NCI-H226 (cell line): ENCODE results near the gene HSD3B2.
"Not testable (repeated sequence)": the region's sequence is repeated elsewhere in the genome, so short reads cannot be mapped to it uniquely, and the experiment has no call there.

Source experiments
- DNase-seq: peaks from one replicate; pipeline ENCODE4 v3.0.0-alpha.2; 2015

The HSD3B2 gene

DNA sequence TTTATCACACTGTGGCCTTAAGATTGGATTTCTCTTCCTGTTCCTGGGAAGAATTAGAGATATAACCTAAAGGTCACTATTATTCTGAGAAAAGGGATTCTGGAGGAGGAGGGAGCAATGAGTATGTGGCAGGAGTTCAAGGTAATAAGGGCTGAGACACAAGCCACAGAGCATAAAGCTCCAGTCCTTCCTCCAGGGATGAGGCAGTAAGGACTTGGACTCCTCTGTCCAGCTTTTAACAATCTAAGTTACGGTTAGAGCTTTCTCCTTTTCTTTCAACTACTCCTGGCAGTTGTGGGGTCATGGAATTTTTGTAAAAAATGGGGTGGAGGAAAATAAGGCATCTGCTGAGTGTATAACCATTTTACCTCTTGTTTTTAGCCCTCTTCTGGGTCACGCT lies at the start of gene HSD3B2:
Gene HSD3B2, plus strand, starts transcription at position 201 of the 400 bp plus-strand sequence. CDS start 270 bp downstream, outside the sequence.
- no peak for DNase-seq

DNA sequence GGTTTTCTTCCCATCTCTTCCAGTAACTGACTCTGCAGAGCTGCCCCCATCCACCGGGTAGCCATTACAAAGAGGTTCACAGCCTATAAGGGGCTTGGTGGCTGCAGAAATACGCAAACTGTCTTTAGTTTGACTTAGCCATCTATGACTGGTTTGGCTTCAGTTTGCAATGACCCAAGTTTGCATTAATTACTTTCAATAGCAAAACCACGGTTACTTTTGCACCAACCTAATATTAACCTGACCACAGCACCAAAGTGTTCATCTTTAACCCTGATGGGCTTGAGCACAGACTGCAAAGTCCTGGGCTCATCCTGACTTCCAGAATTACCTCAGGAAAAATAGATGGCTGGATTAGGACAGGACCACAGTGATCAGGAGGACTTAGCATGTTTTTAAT lies 48.5 kb upstream of the HSD3B2 start:
- DNase-seq = no peak

DNA sequence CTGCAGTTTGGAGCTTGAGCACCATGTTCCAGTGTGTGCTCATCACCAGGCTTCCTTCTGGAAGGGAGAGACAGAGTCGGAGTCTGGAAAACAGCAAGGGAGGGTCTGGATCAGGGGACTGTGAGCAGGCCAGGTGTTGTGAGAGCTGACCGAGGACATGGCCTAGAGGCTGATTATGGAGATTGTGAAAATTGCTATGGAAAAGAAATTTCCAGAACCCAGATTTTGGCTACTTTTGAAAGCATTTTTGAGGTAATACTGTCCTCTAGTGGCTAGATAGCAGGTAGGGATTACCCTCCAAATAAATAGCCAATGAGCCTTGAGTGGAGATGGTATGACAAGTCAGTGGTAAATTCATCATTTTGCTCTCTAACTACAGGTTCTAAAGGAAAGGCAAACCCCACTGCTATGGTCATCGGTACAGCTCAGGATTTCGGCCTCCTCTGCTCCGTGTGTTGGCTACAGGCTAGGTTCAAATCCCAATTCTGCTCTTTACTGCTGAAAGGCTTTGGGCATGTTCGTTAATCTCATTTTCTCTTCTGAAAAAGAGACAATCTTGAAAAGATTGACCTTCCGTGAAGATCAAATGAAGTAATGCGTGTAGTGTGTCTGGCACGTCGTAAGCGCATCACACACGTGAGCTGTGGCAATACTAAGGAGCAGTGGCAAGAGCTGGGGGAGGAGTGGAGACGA lies 47.4 kb upstream of the HSD3B2 start:
- DNase-seq = peak; percentile 15

DNA sequence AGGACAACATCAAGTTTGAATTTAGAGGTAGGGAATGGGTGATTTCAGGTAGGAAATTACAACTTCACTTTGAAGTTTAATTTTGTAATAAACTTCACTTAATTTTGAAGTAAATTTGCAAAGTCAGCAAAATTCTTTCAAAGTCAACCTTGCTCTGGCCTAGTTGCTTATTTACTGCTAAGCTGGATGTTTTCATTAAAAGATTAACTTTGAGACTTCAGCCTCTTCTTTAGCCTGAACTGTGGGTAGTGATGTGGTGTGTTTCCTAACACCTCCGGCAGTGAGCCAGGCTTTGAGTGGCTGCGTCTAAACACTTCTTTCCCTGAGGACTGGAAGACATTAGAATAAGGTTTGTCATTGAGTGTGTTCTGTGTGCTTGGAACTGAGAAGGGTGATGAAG lies 46.4 kb upstream of the HSD3B2 start, which contains the start of gene HAO2:
Gene HAO2, plus strand, starts transcription at position 232 of the 400 bp plus-strand sequence. CDS start 12,301 bp downstream, outside the sequence.
- DNase-seq = no peak

DNA sequence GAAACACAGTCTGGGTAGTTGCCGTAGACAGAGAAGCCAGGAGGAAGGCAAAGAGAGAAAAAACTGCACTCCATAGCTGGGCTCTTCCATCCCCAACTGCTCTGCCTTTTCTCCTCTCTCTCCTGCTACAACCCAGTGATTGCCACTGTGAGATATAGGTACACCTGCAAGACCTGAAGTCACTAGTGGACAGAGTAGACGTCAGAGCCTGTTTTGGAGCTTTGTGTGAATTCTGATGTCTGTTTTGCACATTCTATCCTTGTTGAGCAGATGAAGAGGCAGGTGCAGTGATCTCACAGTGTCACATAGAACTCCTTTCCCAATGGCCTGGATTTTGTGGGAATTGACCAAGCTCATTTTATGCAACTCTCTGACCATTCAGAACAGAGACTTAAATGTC lies 44.2 kb upstream of the HSD3B2 start:
- no peak for DNase-seq

DNA sequence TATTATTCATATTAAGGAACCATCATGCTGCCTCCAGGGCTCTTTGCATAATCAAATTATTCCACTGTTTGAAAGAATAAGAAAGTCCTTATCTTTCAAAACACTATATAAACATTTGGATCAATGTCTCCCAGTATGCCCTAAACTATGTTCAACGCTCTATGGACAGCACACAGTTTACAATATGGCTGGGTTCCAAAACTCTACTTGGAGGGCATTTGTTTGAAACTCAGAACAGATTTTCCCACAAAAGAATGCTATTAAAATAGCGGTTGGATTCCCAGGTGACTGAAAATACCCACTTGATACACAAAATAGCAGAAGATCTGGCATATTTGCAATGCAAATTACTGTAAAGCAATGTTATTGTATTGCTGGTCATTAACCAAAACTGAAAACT lies 43.1 kb upstream of the HSD3B2 start:
- DNase-seq = no peak

DNA sequence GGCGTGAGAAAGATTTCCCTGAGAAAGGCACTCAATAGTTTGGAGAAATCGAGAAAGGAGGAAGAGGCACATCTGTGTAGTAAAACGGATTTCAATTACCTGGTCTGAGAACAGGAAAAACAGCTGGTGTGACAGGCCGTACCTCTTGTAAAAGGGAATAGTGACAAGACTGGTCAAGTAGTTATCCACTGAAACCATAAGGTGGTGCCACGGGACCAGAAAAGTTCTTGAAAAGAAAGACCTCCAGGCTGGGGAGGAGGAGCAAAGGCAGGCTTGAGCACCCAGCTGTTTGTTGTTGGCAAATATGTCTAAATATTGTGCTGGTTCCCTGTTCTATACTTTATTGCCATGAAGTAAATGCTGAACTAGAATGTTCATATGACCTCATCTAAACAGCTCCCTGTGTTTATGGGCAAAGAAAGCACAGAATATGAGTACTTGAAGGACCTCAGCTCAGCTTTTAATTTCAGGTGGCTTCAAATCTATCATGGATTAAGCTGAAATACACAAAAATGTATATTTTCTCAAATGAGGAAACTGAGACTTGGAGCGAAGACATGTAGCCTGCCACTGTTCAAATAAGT lies 42.4 kb upstream of the HSD3B2 start:
- peak; percentile 10 for DNase-seq

DNA sequence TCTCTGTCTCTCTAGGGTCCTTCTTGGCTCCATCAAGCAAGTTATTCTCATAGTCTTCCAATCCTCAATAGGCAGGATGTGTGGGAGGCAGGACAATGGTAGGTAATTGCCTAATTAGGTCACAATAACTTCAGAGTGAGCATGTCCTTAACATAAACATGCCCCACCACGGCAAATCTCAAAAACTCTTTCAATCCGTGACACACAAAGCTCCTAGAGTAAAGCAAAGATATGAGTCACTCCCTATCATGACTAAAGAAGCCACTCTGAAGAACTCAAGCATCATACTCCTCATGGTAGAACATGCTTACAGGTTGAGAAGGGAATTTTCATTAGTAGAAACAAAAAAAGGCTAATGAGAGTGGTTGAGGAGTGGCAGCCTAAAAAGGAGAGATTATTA lies 41.5 kb upstream of the HSD3B2 start:
- peak; percentile 32 for DNase-seq

DNA sequence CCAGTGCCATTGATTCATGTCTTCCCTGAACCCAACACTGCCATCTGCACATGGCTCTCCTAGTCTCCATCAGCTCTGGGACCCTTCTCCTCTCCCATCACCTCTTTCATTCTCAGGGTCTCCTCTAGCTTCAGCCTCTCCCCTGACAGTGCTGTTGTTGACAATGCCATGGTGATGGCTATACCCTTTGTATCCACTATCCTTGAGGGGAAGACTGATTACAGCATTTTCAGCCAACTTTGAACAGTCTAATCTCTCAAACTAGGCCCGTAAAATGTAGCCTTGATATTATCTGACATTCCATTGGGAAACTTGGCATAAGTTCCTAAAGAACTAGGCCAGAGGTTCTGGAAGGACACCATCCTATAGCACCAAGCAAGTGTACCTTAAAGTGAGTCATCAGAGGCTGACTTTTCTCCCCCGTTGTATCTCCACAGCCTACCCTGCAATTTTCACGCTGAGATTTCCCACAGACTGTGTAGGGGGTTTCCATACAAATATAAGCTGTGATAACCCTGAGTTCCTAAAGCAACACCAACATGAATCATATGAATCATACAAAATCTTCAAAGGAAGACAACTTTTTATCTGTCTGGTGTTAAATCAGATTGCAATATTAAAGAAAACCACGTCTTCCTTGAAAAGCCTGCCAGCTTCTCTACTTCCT lies 40.6 kb upstream of the HSD3B2 start:
- DNase-seq = peak; percentile 86

DNA sequence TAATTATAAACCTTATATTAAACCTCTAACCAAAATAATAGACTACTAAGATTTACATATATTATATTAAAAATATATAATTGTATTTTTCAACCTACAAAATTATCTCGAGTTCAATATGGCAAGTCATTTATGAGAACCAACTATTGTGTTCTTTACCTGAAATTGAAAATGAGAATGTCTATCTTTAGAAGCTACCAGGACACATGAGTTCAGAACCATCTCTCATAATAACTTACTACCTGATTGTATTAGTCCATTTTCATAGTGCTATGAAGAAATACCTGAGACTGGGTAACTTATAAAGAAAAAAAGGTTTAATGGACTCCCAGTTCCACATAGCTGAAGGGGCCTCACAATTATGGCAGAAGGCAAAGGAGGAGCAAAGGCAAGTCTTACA lies 39.6 kb upstream of the HSD3B2 start:
- DNase-seq = no peak

DNA sequence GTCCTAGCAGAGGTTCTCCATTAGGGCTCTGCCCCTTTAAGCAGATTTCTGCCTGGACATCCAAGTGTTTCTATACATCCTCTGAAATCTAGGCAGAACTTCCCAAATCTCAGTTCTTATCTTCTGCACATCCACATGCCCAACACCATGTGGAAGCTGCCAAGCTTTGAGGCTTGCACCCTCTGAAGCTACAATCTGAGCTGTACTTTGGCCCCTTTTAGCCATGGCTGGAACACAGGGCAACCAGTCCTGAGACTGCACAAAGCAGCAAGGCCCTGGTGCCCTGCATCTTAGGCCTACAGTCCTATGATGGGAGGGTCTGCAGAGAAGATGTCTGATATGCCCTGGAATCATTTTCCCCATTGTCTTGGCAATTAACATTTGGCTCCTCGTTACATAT lies 38.4 kb upstream of the HSD3B2 start:
- DNase-seq = no peak

DNA sequence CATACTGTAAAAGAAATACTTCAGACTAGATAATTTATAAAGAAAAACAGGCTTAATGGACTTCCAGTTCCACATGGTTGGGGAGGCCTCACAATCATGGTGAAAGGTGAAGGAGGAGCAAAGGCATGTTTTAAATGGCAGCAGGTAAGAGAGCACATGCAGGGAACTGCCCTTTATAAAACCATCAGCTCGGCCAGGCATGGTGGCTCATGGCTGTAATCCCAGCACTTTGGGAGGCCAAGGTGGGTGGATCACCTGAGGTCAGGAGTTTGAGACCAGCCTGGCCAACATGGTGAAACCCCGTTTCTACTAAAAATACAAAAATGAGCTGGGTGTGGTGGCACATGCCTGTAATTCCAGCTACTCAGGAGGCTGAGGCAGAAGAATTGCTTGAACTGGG lies 37.4 kb upstream of the HSD3B2 start:
- DNase-seq = not testable (repeated sequence)

DNA sequence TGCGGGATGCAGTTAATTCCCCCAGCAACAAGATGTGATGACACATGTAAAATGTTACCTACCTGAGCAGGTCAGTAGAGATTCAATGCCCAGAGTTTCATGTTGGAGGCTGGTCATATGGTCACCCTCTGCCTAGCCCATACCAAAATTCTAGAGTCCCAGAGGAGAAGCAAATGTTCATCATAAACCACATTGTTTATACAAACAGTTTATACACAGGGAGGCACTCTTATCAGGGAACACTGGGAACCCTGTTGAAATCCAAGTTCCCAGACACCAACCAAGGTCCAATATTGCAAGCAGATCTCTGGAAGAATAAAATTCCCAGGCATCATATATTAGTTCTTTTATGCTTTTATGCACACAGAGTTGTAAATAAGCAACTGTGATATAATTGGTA lies 35.8 kb upstream of the HSD3B2 start:
- DNase-seq = no peak

DNA sequence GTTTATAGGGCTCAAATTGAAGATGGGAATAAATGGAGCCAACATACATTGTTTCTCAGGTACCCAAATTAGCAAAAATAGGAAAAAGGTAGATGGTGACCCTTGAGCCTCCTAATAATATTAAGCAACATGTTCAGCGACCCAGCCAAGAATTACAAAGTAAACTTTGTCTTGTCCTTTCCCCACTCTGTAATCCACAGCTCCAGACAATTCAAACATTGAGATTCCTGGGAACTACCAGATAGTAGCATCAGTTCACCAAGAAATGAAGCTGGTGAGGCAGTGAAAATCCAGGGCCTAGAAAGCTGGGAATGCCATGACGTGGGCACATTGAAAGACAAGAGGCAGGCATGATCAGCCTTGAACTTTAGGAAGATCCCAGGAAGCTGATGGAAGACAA lies 34.6 kb upstream of the HSD3B2 start:
- no peak for DNase-seq

DNA sequence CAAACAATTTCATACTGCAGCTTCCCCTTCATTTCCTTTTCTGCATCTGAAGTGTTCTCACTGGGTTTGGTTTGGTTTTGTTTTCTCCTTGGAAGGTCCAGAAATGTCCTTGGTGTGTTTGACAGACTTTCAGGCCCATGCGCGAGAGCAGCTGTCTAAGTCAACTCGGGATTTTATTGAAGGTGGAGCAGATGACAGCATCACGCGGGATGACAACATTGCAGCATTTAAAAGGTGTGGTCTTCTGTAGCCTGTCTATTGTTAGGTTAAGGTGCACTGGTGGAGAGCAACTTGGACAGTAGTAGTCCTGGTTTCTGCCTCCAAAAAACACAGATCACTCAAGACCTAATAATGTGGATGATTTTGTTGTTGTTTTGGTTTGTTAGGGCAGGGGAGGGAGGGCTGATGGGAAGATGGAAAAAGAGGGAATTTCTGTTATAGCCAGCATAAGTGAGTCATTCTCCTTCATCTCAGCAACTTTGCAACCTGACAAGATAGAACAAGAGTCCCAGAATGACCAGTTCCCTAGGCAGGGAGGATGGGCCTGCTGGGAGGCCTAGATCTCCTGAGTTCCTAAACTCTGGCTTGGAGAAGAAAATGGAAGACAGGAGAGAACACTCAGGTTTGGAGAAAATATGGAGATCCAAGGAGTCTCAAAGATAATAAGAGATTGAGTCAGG lies 33.8 kb upstream of the HSD3B2 start:
- no peak for DNase-seq

DNA sequence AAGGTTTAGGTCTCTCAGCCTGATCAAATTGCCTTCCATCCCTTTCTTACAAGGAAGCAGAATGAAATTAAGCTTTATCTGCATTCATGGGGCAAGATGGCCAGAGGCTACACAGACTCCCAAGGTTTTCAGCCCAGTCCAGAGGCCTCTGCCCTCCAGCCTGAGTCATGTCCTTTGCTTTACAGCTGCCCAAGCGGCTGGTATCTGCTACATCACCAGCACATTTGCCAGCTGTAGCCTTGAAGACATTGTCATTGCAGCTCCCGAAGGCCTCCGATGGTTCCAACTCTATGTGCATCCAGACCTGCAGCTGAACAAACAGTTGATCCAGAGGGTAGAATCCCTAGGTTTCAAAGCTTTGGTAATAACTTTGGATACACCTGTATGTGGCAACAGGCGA lies 30.4 kb upstream of the HSD3B2 start:
- DNase-seq = no peak

DNA sequence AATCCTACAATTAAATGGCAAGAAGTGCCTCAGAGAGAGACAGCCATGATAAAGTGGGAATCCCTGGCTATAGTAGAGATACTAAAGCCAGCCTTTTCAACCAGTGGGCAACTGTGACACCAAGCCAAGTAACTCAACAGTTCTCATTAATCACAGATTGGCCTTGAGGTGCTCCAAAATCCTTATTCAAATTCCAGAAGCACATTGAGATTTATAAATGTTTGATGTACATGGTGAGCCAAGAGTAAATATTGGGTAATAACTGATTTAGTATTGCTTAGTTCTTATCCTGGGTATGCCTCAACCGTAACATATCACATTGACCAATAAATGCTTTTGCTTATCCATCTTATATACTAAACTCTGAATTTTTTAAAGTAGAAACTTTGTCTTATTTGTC lies 29.3 kb upstream of the HSD3B2 start:
- DNase-seq = no peak

DNA sequence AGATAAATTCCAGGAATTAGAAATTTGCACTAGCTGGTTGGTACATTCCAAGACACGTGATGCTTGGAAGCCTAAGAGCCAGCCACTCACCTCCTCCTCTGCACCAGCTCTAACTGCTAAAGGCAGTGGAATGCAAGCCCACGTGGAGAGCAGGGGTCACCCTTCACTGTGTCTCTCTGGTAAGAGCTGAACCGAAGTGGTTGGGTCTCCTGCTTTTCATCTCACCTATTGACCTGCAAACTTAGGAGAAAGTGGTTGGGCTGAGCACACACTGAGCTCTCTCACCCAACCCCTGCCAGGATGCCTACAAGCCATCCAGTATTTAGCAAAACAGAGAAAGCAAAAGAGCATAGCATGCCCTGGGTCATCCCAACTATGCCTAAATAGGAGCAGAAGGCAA lies 27.1 kb upstream of the HSD3B2 start:
- no peak for DNase-seq

DNA sequence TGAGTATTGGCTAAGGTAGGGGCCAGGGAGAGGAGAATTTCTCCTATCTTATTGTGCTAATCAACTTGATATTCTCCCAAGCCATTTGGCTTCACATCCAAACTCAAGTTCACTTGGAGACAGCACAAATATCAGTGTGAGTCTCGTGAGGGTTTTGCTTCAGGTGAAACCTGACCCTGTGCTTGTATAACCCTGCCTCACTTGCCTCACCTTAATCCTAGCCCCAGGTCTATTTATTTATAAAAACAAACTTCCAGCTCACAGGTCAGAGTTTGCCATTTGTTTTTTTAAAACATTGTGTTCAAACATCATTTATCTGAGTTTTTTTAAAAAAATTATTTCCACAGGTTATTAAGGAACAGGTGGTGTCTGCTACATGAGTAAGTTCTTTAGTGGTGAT lies 26.5 kb upstream of the HSD3B2 start:
- DNase-seq = no peak

DNA sequence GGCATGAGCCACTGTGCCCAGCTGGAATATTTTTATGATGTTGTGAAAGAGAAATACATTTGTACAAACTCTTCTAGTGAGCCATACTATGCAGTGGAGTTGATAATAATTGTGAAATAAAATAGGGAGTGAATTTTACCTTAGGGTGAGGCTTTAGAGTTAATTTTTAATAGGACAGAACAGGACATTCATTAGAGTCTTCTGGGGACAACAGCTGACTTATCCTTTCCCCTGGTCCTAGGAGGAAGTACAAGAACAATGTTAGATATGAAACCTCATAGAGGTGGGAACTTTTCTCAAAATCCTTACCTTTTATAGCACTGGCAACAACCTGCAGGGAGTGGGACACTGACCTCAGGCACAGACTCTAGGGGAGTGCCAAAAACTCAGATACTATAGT lies 24.4 kb upstream of the HSD3B2 start:
- no peak for DNase-seq

DNA sequence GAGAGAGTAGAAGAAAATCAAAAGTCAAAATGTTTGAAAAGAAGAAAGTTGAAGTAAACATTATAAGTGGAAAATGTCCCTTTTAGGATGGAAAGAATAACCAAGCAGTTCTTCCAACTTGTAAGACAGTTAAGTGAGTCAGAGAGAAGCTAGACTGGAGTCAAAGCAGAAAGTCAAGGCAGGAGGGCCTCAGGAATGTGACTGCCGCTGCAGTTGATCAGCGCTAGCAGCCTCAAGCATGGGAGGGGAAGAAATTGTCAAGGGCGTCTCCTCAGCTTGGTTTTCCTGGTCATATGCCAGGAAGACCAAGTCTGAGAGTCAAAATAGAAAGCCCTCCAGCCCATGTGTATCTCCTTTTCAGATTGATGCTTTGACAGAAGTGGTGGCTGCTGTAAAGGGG lies 23.2 kb upstream of the HSD3B2 start:
- no peak for DNase-seq

DNA sequence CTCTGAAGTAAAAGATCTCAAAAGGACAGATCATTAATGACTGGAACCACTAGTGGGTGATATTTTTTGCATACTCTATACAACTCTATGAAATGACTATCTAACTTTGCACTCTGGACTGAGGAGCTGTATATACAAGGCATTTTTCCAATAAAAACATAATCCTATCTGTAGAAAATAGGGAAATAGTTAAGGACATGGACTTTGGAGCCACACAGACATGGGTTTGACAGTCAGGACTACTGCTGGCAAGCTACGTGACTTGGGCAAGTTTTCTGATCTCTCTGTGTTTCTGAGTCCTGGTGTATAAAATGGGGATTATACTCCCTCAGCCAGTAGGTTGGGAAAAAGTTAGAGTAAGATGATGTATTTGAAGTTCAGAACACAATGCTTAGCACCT lies 20.9 kb upstream of the HSD3B2 start:
- DNase-seq = no peak

DNA sequence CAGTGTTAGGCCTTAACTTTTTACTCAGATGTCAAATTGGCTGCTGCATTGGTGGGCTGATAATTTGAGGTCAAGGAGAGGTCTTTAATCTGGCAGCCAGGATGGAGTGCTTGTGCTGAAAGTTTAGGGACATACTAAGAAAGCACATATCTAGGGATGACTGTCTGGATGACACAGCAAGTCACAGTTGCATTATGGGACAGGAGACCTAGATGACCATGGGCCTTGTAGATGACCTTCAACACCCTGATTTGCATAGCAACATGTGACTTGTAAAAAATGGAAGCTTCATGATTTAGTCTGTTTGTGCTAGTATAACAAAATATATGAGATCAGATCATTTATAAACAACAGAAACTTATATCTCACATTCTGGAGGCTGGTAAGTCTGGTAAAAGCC lies 18.0 kb upstream of the HSD3B2 start:
- no peak for DNase-seq

DNA sequence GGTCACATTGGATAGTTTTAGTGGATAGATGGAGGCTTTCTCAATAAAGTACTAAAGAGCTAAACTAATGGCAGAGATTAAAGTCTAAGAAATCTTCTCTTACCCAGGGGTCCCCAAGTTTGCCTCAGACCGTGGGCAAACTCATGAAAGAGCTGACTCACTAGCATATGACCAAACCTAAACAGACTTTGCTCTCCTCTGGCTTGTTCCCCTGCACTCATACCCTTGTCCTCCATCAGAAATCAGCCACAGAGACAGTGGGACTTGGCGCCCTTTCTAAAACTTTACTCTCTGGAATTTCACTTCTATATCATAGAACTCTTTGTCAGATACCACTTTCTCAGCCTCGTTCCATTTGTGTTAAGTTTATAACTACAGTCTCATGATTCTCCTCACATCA lies 17.0 kb upstream of the HSD3B2 start:
- no peak for DNase-seq
